DND-41 (cell line): ENCODE results near the gene EZH1.
A peak's percentile ranks its signal among the peaks of the same experiment; 100 is the strongest.
"Not testable (repeated sequence)": the region's sequence is repeated elsewhere in the genome, so short reads cannot be mapped to it uniquely, and the experiment has no call there.

Source experiments
- ATAC-seq: fragments of 200-7000 bp; cut with Tn5 transposase; 3 replicates; pipeline ENCODE4 v1.9.1; 2021; ENCODE audit warnings: low read depth; ENCODE audit not compliant: insufficient read depth
- DNase-seq: peaks from one replicate; pipeline ENCODE4 v3.0.0-alpha.2; 2020
- H2AFZ ChIP-seq: 2 replicates; pipeline ENCODE4 v1.6.0; 2012; ENCODE audit warnings: low read depth, low read length
- H3K27ac ChIP-seq: 2 replicates; pipeline ENCODE4 v1.5.1; 2012; ENCODE audit warnings: low read length, inconsistent platforms
- H3K27me3 ChIP-seq: fragments of 200-600 bp; sonication (generic); 2 replicates; pipeline ENCODE4 v1.6.0; 2012; ENCODE audit warnings: low read length, mild to moderate bottlenecking, inconsistent platforms; ENCODE audit not compliant: insufficient read depth, poor library complexity
- H3K36me3 ChIP-seq: 2 replicates; pipeline ENCODE4 v1.5.1; 2012; ENCODE audit warnings: low read length, inconsistent platforms; ENCODE audit not compliant: insufficient read depth
- H3K4me1 ChIP-seq: 2 replicates; pipeline ENCODE4 v1.5.1; 2012; ENCODE audit warnings: mild to moderate bottlenecking, low read length; ENCODE audit not compliant: insufficient read depth
- H3K4me2 ChIP-seq: 2 replicates; pipeline ENCODE4 v1.6.0; 2012; ENCODE audit warnings: mild to moderate bottlenecking, moderate library complexity, low read length, inconsistent platforms; ENCODE audit not compliant: insufficient read depth
- H3K4me3 ChIP-seq, 2 experiments: fragments of 200-600 bp in 1 of 2; shearing (Covaris generic) in 1 of 2; 2 replicates each; pipeline ENCODE4 v1.5.1; 2012 to 2016; ENCODE audit warnings: inconsistent platforms in 2 of 2, low read length in 2 of 2, mild to moderate bottlenecking in 2 of 2, low read depth in 1 of 2, moderate library complexity in 1 of 2
- H3K79me2 ChIP-seq: 2 replicates; pipeline ENCODE4 v1.6.0; 2012; ENCODE audit warnings: low read length, inconsistent platforms; ENCODE audit not compliant: insufficient read depth
- H3K9ac ChIP-seq: 2 replicates; pipeline ENCODE4 v1.6.0; 2012; ENCODE audit warnings: low read depth, mild to moderate bottlenecking, inconsistent platforms, low read length, moderate library complexity
- H3K9me3 ChIP-seq: 2 replicates; pipeline ENCODE4 v1.5.1; 2012; ENCODE audit warnings: low read length, moderate library complexity, mild to moderate bottlenecking, inconsistent platforms; ENCODE audit not compliant: insufficient read depth, severe bottlenecking
- H4K20me1 ChIP-seq: 2 replicates; pipeline ENCODE4 v1.6.0; 2012; ENCODE audit warnings: low read length; ENCODE audit not compliant: insufficient read depth
- CTCF ChIP-seq: IDR thresholded peaks from 2 replicates; pipeline ENCODE4 v1.5.1; 2012; ENCODE audit warnings: borderline replicate concordance, low read length, moderate library complexity, mild to moderate bottlenecking; ENCODE audit not compliant: poor library complexity, severe bottlenecking; ENCODE audit errors: extremely low read depth
- EZH2 ChIP-seq: IDR thresholded peaks from 3 replicates; pipeline ENCODE4 v1.6.1; 2012; ENCODE audit warnings: borderline replicate concordance, low read depth, mild to moderate bottlenecking, moderate library complexity, low read length, inconsistent platforms; ENCODE audit not compliant: severe bottlenecking

Gene EZH1

DNA sequence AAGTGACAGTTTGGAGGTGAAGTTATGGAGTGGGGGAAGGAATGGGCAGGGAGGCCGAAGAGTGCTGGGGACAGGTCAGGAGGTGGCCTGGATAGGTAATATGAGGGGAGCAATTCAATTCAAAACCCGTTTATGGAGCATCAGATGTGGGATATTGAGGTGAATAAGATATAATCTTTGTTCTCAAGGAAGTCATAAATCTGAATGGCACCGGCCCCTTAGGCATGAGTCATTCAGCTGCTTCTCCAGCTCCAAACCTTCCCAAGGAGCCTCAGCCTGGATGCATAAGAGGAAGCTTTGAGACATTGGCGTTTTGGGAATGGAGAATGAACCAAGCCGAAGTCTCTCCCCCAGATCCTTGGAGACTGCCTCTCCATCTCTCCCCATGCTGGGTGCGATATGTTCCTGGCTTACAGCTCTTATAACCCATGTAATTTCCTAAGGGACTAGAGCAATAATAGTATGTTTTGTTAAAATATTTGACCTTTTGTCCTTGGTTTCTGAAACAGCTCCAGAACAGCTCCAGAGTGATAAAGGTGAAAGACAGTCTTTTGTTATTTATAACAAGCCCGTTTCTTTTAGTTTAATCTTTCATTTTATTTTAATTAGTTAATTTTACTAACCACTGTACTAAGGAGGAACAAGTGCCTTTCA is 84.0 kb downstream of the EZH1 start:
- no peaks in the 10 kb centered on the region for H3K9me3 ChIP-seq
- no peak for DNase-seq
- H3K79me2 ChIP-seq, result peaks cover 4% of the 10 kb centered on the region
- H3K4me3 ChIP-seq, result no peak overlapping the region
- no peaks in the 10 kb centered on the region for H3K27me3 ChIP-seq
- no peak overlapping the region for H2AFZ ChIP-seq
- H3K36me3 ChIP-seq, result peaks cover 19% of the 10 kb centered on the region
- no peak overlapping the region for H3K9ac ChIP-seq
- H3K4me1 ChIP-seq, result peaks cover 21% of the 10 kb centered on the region
- H3K4me2 ChIP-seq, result peak overlapping the region; percentile 34; the same call in 1 of the 2 replicates
- no peak overlapping the region for H3K27ac ChIP-seq
- no peaks in the 10 kb centered on the region for H4K20me1 ChIP-seq
- TF ChIP-seq CTCF, result no peak
- no peak for TF ChIP-seq EZH2
- ATAC-seq, result no peak

DNA sequence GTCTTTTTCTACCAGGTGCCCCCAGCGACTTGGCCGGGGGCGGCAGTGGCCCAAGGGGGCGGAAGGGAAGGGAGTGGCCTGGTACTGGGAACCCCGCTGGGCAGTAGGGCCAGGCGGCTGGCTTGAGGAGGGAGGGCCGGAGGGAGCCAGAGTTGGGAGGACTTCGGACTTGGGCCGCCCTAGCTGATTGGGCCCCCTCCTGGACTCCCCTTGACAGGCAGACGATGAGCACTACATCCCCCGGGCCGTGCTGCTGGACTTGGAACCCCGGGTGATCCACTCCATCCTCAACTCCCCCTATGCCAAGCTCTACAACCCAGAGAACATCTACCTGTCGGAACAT is 84.9 kb downstream of the EZH1 start:
- H3K27me3 ChIP-seq, DNase-seq, H3K9me3 ChIP-seq, H4K20me1 ChIP-seq, H2AFZ ChIP-seq, ATAC-seq, H3K79me2 ChIP-seq, H3K27ac ChIP-seq: not testable (repeated sequence)
- Histone ChIP-seq H3K4me2 (peak overlapping the region; percentile 79), H3K36me3 (peaks cover 13% of the 10 kb centered on the region; the same call in 1 of the 2 replicates), H3K4me1 (peaks cover 21% of the 10 kb centered on the region), H3K9ac (peak overlapping the region; percentile 68), H3K4me3 (peak overlapping the region in 1 of 2 experiments; percentile 63; a peak in 3 of 4 replicates)

DNA sequence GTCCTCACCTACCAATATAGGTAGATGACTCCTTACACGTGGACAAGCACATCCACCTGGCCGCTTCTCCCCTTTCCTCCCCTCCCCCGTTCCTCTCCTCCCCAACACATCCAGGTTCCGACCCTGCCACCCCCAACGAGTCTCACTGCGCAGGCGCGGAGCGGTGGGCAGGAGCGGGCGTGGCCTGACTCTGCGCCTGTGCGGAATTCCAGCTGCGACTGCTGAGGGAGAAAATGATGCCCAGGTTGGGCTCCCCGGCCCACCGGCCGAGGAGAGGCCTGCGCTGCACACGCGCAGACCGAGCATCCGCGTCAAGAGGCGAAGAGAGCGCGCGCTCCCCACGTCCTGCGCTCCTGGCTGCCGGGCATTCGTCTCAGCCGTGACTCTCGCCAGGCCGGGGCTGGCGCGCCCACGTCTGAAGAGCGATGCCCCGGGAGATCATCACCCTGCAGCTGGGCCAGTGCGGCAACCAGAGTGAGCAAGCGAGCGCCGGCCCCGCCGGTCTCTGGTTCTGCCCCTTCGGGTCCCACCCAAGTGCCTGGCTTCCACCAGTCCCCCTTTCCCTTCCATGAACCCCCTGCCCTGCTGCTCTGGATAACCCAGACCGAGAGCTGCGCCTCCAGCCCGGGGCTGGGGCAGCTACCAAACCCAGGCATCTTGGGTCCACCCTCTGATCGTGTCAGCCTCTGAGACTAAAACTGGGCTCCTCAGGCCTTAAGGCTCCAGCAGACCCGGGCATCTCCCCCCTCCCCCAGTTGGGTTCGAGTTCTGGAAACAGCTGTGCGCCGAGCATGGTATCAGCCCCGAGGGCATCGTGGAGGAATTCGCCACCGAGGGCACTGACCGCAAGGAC is 85.5 kb downstream of the EZH1 start, which contains the start of gene TUBG2:
Gene TUBG2, plus strand, starts transcription at position 206 of the 853 bp plus-strand sequence. Its CDS starts 220 bp downstream, at position 426.
- H2AFZ ChIP-seq, result peak within 1 kb of the TSS; percentile 74
- no peaks in the 10 kb centered on the region for H3K9me3 ChIP-seq
- no peak for TF ChIP-seq CTCF
- no peak for TF ChIP-seq EZH2
- peaks cover 21% of the 10 kb centered on the region for H3K4me1 ChIP-seq
- H3K4me2 ChIP-seq, result peak within 1 kb of the TSS; percentile 79
- ATAC-seq (peak; percentile 93), DNase-seq (peak; percentile 94)
- peak within 1 kb of the TSS; percentile 68 for H3K9ac ChIP-seq
- peaks cover 10% of the 10 kb centered on the region; the same call in 1 of the 2 replicates for H3K36me3 ChIP-seq
- H3K79me2 ChIP-seq, result peaks cover 4% of the 10 kb centered on the region
- H3K27me3 ChIP-seq, result no peaks in the 10 kb centered on the region
- H3K27ac ChIP-seq, result peak within 1 kb of the TSS; percentile 58
- no peaks in the 10 kb centered on the region for H4K20me1 ChIP-seq
- peak within 1 kb of the TSS; percentile 25 to 63; a peak in 3 of 4 replicates for H3K4me3 ChIP-seq
